ENCODE results near the gene MMEL1. TPM values are rescaled to one million over a fixed set of nuclear protein-coding genes. Genes with fewer than 3 reads are reported as not detected.
A peak's percentile ranks its signal among the peaks of the same experiment; 100 is the strongest.

Gene MMEL1
- total and polyA plus RNA-seq, 7 experiments from 2014 or later, result 2.0 to 20.5 (median 2.8) TPM

GRCh38 chr1:2643414-2644077 lies 10.7 kb upstream of the MMEL1 start:
- Histone ChIP-seq H3K9me3 (ENCODE audit: control insufficient read depth in 2 of 3, low read length in 3 of 3) (peaks cover 0 to 24% (median 0%) of the 10 kb centered on the region in 3 experiments), H3K36me3 (ENCODE audit: control insufficient read depth in 2 of 3, insufficient read depth in 3 of 3, low read length in 3 of 3) (no peaks in the 10 kb centered on the region), H3K27me3 (ENCODE audit: control insufficient read depth in 2 of 2, insufficient read depth in 2 of 2, low read length in 2 of 2) (no peaks in the 10 kb centered on the region), H3K27ac (ENCODE audit: low read depth, low read length) (peak overlapping the region; percentile 97), H3K4me3 (ENCODE audit: low read length) (peak overlapping the region; percentile 87), H3K4me1 (ENCODE audit: control insufficient read depth in 2 of 2, insufficient read depth in 2 of 2, low read length in 2 of 2) (peaks cover 9% of the 10 kb centered on the region in 2 donors)
- peaks cover 0 to 3% (median 0%) of the 10 kb centered on the region in 5 donors for H3K27me3 Mint-ChIP-seq
- DNase-seq (peak in 1 of 9 donors; percentile 10), ATAC-seq (no peak)
- peaks cover 6 to 14% (median 9%) of the 10 kb centered on the region in 7 donors for H3K4me1 Mint-ChIP-seq
- H3K9me3 Mint-ChIP-seq, result peaks cover 0 to 19% (median 10%) of the 10 kb centered on the region in 11 donors
- POLR2A ChIA-PET, result interaction anchor here (1.1 to 4.1 kb wide), 3 partner anchors 58 to 95 kb away, joined by 3 to 29 read pairs (median 6); partner anchors contain the start of genes PRXL2B and TNFRSF14
- H3K36me3 Mint-ChIP-seq, result peaks cover 0 to 4% (median 4%) of the 10 kb centered on the region in 5 donors
- CTCF ChIA-PET, result interaction anchor here (0.6 kb wide), 1 partner anchor 231 kb away, joined by 3 read pairs; the partner anchor contains the start of gene PEX10
- peak overlapping the region; percentile 39 to 89 (median 70) for H3K4me3 Mint-ChIP-seq
- intact Hi-C loops (cut with micrococcal nuclease), result loop anchor here (1.0 to 10.0 kb wide), 8 partner anchors 58 to 449 kb away; partner anchors contain the start of genes PEX10 (in 2 of the 2), FAAP20 (in 1 of the 2), MORN1 (in 1 of the 2) and PANK4 (in 1 of the 2)
- H3K27ac Mint-ChIP-seq, result peak overlapping the region in 8 of 9 donors; percentile 43 to 82 (median 72)

- peak overlapping the region; percentile 97 for H3K27ac ChIP-seq (ENCODE audit: low read depth, low read length)
- H3K4me1 ChIP-seq (ENCODE audit: control insufficient read depth in 2 of 2, insufficient read depth in 2 of 2, low read length in 2 of 2), result peaks cover 9% of the 10 kb centered on the region in 2 donors
- DNase-seq, result peak; percentile 92 to 97 (median 96)
- Mint-ChIP-seq H3K4me1 (peaks cover 6 to 19% (median 15%) of the 10 kb centered on the region in 7 donors), H3K9me3 (peaks cover 0 to 13% (median 6%) of the 10 kb centered on the region in 11 donors), H3K27me3 (peaks cover 0 to 3% (median 0%) of the 10 kb centered on the region in 5 donors), H3K4me3 (peak overlapping the region; percentile 85 to 96 (median 88)), H3K36me3 (peaks cover 0 to 3% (median 0%) of the 10 kb centered on the region in 5 donors), H3K27ac (peak overlapping the region in 8 of 9 donors; percentile 76 to 93 (median 86))
- CTCF ChIA-PET, result no interaction called here
- H3K27me3 ChIP-seq (ENCODE audit: control insufficient read depth in 2 of 2, insufficient read depth in 2 of 2, low read length in 2 of 2), result no peaks in the 10 kb centered on the region
- H3K9me3 ChIP-seq (ENCODE audit: control insufficient read depth in 2 of 3, low read length in 3 of 3), result peaks cover 0 to 21% (median 0%) of the 10 kb centered on the region in 3 experiments
- ATAC-seq, result peak; percentile 89
- H3K4me3 ChIP-seq (ENCODE audit: low read length), result peak overlapping the region; percentile 87
- intact Hi-C loops (cut with micrococcal nuclease), result loop anchor here (1.0 to 10.0 kb wide), 9 partner anchors 56 to 448 kb away; partner anchors contain the start of genes PEX10 (in 2 of the 2), FAAP20 (in 1 of the 2), MORN1 (in 1 of the 2) and PANK4 (in 1 of the 2)
- POLR2A ChIA-PET, result interaction anchor here (1.1 to 4.1 kb wide), 3 partner anchors 57 to 94 kb away, joined by 3 to 29 read pairs (median 6); partner anchors contain the start of genes PRXL2B and TNFRSF14
- no peaks in the 10 kb centered on the region for H3K36me3 ChIP-seq (ENCODE audit: control insufficient read depth in 2 of 3, insufficient read depth in 3 of 3, low read length in 3 of 3)
These were observed 10.0 kb upstream of the MMEL1 start for GRCh38 chr1:2642560-2643413.

GRCh38 chr1:2642131-2642559 lies 9.3 kb upstream of the MMEL1 start:
- H3K27me3 ChIP-seq (ENCODE audit: control insufficient read depth in 2 of 2, insufficient read depth in 2 of 2, low read length in 2 of 2), result no peaks in the 10 kb centered on the region
- ChIA-PET POLR2A (interaction anchor here (1.1 to 4.1 kb wide), 3 partner anchors 56 to 93 kb away, joined by 3 to 29 read pairs (median 6); partner anchors contain the start of genes PRXL2B and TNFRSF14), CTCF (no interaction called here)
- H3K27ac Mint-ChIP-seq, result peak overlapping the region in 8 of 9 donors; percentile 76 to 93 (median 86)
- H3K4me3 ChIP-seq (ENCODE audit: low read length), result peak overlapping the region; percentile 87
- H3K4me3 Mint-ChIP-seq, result peak overlapping the region; percentile 85 to 96 (median 88)
- H3K9me3 Mint-ChIP-seq, result peaks cover 0 to 12% (median 4%) of the 10 kb centered on the region in 11 donors
- no peaks in the 10 kb centered on the region for H3K36me3 ChIP-seq (ENCODE audit: control insufficient read depth in 2 of 3, insufficient read depth in 3 of 3, low read length in 3 of 3)
- H3K4me1 ChIP-seq (ENCODE audit: control insufficient read depth in 2 of 2, insufficient read depth in 2 of 2, low read length in 2 of 2), result peaks cover 9% of the 10 kb centered on the region in 2 donors
- H3K27ac ChIP-seq (ENCODE audit: low read depth, low read length), result peak overlapping the region; percentile 97
- peaks cover 0 to 3% (median 0%) of the 10 kb centered on the region in 5 donors for H3K27me3 Mint-ChIP-seq
- H3K4me1 Mint-ChIP-seq, result peaks cover 7 to 20% (median 15%) of the 10 kb centered on the region in 7 donors
- H3K36me3 Mint-ChIP-seq, result peaks cover 0 to 1% (median 0%) of the 10 kb centered on the region in 5 donors
- intact Hi-C loops (cut with micrococcal nuclease), result loop anchor here (1.0 to 10.0 kb wide), 3 partner anchors 56 to 447 kb away; partner anchors contain the start of genes FAAP20 (in 1 of the 2) and PRXL2B (in 1 of the 2)
- H3K9me3 ChIP-seq (ENCODE audit: control insufficient read depth in 2 of 3, low read length in 3 of 3), result peaks cover 0 to 14% (median 0%) of the 10 kb centered on the region in 3 experiments
- peak in 1 of 9 donors; percentile 8 for DNase-seq
- ATAC-seq, result no peak

DNA sequence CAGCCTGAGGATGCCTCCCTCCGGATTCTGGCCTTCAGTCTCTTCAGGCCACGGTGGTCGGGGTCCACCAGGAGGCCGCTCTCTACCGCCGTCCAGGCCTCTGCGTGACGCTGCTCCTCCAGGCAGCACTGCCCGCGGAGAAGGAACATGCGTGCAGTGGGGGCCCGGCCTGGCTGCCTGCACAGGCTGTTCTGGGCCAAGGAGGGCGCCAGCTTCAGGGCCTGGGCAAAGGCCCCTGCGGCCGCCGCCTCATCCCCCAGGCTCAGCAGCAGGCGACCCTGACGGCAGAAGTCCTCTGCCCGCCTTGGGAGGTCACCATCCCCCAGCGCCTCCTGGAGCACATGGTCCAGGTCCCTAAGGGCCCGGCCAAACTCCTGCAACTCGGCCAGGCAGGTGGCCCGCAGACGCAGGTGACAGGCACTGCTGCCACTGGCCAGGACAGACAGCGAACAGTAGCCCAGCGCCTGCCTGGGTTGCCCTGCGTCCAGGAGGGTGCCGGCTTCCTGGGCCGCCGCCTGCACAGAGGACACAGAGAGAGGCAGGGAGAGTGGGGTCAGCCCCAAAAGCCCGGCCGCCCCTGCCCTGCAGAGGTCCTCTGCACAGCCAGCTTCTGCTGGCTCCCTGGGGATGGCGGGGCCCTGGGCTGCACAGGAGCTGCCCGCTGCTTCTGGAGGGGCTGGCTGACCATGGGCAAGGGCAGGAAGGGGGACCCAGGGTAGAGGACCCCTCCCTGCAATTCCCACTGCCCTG lies 8.7 kb upstream of the MMEL1 start:
- peaks cover 0 to 9% (median 0%) of the 10 kb centered on the region in 3 experiments for H3K9me3 ChIP-seq (ENCODE audit: control insufficient read depth in 2 of 3, low read length in 3 of 3)
- H3K36me3 ChIP-seq (ENCODE audit: control insufficient read depth in 2 of 3, insufficient read depth in 3 of 3, low read length in 3 of 3), result no peaks in the 10 kb centered on the region
- peak overlapping the region; percentile 87 for H3K4me3 ChIP-seq (ENCODE audit: low read length)
- Mint-ChIP-seq H3K9me3 (peaks cover 0 to 12% (median 0%) of the 10 kb centered on the region in 11 donors), H3K27me3 (peaks cover 0 to 3% (median 0%) of the 10 kb centered on the region in 5 donors), H3K27ac (peak overlapping the region in 4 of 9 donors; percentile 9 to 93 (median 88)), H3K4me1 (peaks cover 7 to 24% (median 15%) of the 10 kb centered on the region in 7 donors), H3K36me3 (peaks cover 0 to 3% (median 0%) of the 10 kb centered on the region in 5 donors), H3K4me3 (peak overlapping the region in 7 of 10 donors; percentile 16 to 96 (median 89))
- no peaks in the 10 kb centered on the region for H3K27me3 ChIP-seq (ENCODE audit: control insufficient read depth in 2 of 2, insufficient read depth in 2 of 2, low read length in 2 of 2)
- H3K4me1 ChIP-seq (ENCODE audit: control insufficient read depth in 2 of 2, insufficient read depth in 2 of 2, low read length in 2 of 2), result peaks cover 9% of the 10 kb centered on the region in 2 donors
- CTCF ChIA-PET, result no interaction called here
- H3K27ac ChIP-seq (ENCODE audit: low read depth, low read length), result peak overlapping the region; percentile 97
- POLR2A ChIA-PET, result interaction anchor here (0.9 to 4.1 kb wide), 2 partner anchors 56 kb away, joined by 3 to 29 read pairs; partner anchors contain the start of gene PRXL2B
- peak in 1 of 9 donors; percentile 14 for DNase-seq
- intact Hi-C loops (cut with micrococcal nuclease), result loop anchor here (1.0 to 10.0 kb wide), 3 partner anchors 55 to 447 kb away; partner anchors contain the start of genes FAAP20 (in 1 of the 2) and PRXL2B (in 1 of the 2)
- ATAC-seq, result no peak

DNA sequence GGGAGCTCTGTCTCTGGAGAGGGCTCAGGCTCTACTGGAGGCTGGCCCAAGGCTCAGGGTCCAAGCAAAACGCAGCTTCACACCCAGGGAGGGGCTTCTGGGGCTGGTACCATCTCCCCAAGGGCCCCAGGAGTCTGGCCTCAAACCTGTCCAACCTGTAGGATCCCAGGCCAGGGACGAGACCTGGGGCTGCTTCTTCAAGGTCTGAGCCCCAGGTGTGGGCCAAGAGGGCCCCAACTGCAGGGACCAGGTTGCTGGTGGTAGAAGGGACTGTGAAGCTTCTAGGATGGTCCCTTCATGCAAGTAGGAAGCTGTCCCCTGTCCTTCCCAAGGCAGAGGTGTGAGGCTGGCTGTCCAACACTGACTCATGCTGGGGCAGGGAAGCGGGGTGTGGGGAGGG lies 7.8 kb upstream of the MMEL1 start:
- POLR2A ChIA-PET, result interaction anchor here (0.9 to 1.6 kb wide), 2 partner anchors 53 to 55 kb away, joined by 3 read pairs; no protein-coding TSS in a partner anchor
- no peak for DNase-seq
- Mint-ChIP-seq H3K9me3 (peaks cover 0 to 12% (median 0%) of the 10 kb centered on the region in 11 donors), H3K27me3 (peaks cover 0 to 3% (median 0%) of the 10 kb centered on the region in 5 donors), H3K27ac (peak overlapping the region in 1 of 9 donors; percentile 5), H3K4me1 (peaks cover 7 to 24% (median 14%) of the 10 kb centered on the region in 7 donors), H3K36me3 (peaks cover 0 to 8% (median 0%) of the 10 kb centered on the region in 5 donors), H3K4me3 (peak overlapping the region in 1 of 10 donors; percentile 32)
- H3K27me3 ChIP-seq (ENCODE audit: control insufficient read depth in 2 of 2, insufficient read depth in 2 of 2, low read length in 2 of 2), result no peaks in the 10 kb centered on the region
- ATAC-seq, result no peak
- peaks cover 0 to under 1% (median 0%) of the 10 kb centered on the region in 3 experiments for H3K9me3 ChIP-seq (ENCODE audit: control insufficient read depth in 2 of 3, low read length in 3 of 3)
- intact Hi-C loops (cut with micrococcal nuclease), result loop anchor here in 1 of 2 donors (10.0 kb wide), 1 partner anchor 446 kb away; the partner anchor contains the start of gene FAAP20
- H3K36me3 ChIP-seq (ENCODE audit: control insufficient read depth in 2 of 3, insufficient read depth in 3 of 3, low read length in 3 of 3), result no peaks in the 10 kb centered on the region
- no peak overlapping the region for H3K4me3 ChIP-seq (ENCODE audit: low read length)
- CTCF ChIA-PET, result interaction anchor here (0.5 kb wide), 1 partner anchor 505 kb away, joined by 3 read pairs; no protein-coding TSS in a partner anchor
- peaks cover 9% of the 10 kb centered on the region in 2 donors for H3K4me1 ChIP-seq (ENCODE audit: control insufficient read depth in 2 of 2, insufficient read depth in 2 of 2, low read length in 2 of 2)
- H3K27ac ChIP-seq (ENCODE audit: low read depth, low read length), result no peak overlapping the region
